Measurements from ENCODE around the gene ZNF697. TPM values are rescaled to one million over a fixed set of nuclear protein-coding genes. Genes with fewer than 3 reads are reported as not detected.

ZNF697 gene
- total RNA-seq, 1 donor from 2014 or later = 8.3 TPM

- Histone ChIP-seq H3K4me2 (no peak overlapping the region), H2AFZ (replicated peaks) (no peak overlapping the region), H4K20me1 (ENCODE audit: low read depth) (no peaks in the 10 kb centered on the region), H3F3A (ENCODE audit: low read depth) (no peaks in the 10 kb centered on the region), H3K27me3 (peaks cover 18% of the 10 kb centered on the region), H3K4me1 (peaks cover 8% of the 10 kb centered on the region), H3K9me3 (ENCODE audit: low read depth) (no peaks in the 10 kb centered on the region), H3K79me2 (ENCODE audit: low read depth) (no peaks in the 10 kb centered on the region), H3K27ac (no peak overlapping the region), H3K36me3 (no peaks in the 10 kb centered on the region), H3K9ac (no peak overlapping the region), H3K4me3 (no peak overlapping the region)
- Mint-ChIP-seq H3K4me1 (peaks cover 5% of the 10 kb centered on the region), H3K9me3 (no peaks in the 10 kb centered on the region), H3K27me3 (ENCODE audit: insufficient read depth, low read depth) (peaks cover 4% of the 10 kb centered on the region), H3K36me3 (no peaks in the 10 kb centered on the region), H3K27ac (no peak overlapping the region), H3K4me3 (no peak overlapping the region)
- DNase-seq (ENCODE audit: low spot score) = no peak
- no peak for TF ChIP-seq EZH2 (IDR thresholded peaks at IDR 0.05)
- TF ChIP-seq CTCF (IDR thresholded peaks at IDR 0.05) = no peak
- TF ChIP-seq EZH2phosphoT487 (IDR thresholded peaks at IDR 0.05) = no peak
Measured at GRCh38 chr1:119653839-119654170, 5.7 kb upstream of the ZNF697 start.

GRCh38 chr1:119653135-119653838 is 5.2 kb upstream of the ZNF697 start:
- Histone ChIP-seq H4K20me1 (ENCODE audit: low read depth) (no peaks in the 10 kb centered on the region), H3K9ac (no peak overlapping the region), H3K79me2 (ENCODE audit: low read depth) (no peaks in the 10 kb centered on the region), H3K36me3 (no peaks in the 10 kb centered on the region), H3K4me3 (no peak overlapping the region), H3K4me2 (no peak overlapping the region), H3K27me3 (peaks cover 21% of the 10 kb centered on the region), H2AFZ (replicated peaks) (no peak overlapping the region), H3F3A (ENCODE audit: low read depth) (no peaks in the 10 kb centered on the region), H3K9me3 (ENCODE audit: low read depth) (no peaks in the 10 kb centered on the region), H3K4me1 (peaks cover 8% of the 10 kb centered on the region), H3K27ac (no peak overlapping the region)
- H3K27me3 Mint-ChIP-seq (ENCODE audit: insufficient read depth, low read depth) = peaks cover 4% of the 10 kb centered on the region
- TF ChIP-seq EZH2 (IDR thresholded peaks at IDR 0.05) (no peak), EZH2phosphoT487 (IDR thresholded peaks at IDR 0.05) (no peak), CTCF (IDR thresholded peaks at IDR 0.05) (no peak)
- H3K4me3 Mint-ChIP-seq = no peak overlapping the region
- no peaks in the 10 kb centered on the region for H3K36me3 Mint-ChIP-seq
- peaks cover 7% of the 10 kb centered on the region for H3K4me1 Mint-ChIP-seq
- no peak overlapping the region for H3K27ac Mint-ChIP-seq
- DNase-seq (ENCODE audit: low spot score) = no peak
- H3K9me3 Mint-ChIP-seq = no peaks in the 10 kb centered on the region

- no peaks in the 10 kb centered on the region for H3K36me3 ChIP-seq
- no peak overlapping the region for H3K4me3 Mint-ChIP-seq
- peaks cover 21% of the 10 kb centered on the region for H3K27me3 ChIP-seq
- H3K4me1 ChIP-seq = peaks cover 8% of the 10 kb centered on the region
- peaks cover 4% of the 10 kb centered on the region for H3K27me3 Mint-ChIP-seq (ENCODE audit: insufficient read depth, low read depth)
- H3K27ac Mint-ChIP-seq = no peak overlapping the region
- H3K9me3 ChIP-seq (ENCODE audit: low read depth) = no peaks in the 10 kb centered on the region
- peaks cover 3% of the 10 kb centered on the region for H3F3A ChIP-seq (ENCODE audit: low read depth)
- peaks cover 7% of the 10 kb centered on the region for H3K4me1 Mint-ChIP-seq
- no peaks in the 10 kb centered on the region for H4K20me1 ChIP-seq (ENCODE audit: low read depth)
- H3K4me3 ChIP-seq = no peak overlapping the region
- H3K4me2 ChIP-seq = no peak overlapping the region
- H3K27ac ChIP-seq = no peak overlapping the region
- H2AFZ ChIP-seq (replicated peaks) = no peak overlapping the region
- H3K9ac ChIP-seq = no peak overlapping the region
- no peaks in the 10 kb centered on the region for H3K36me3 Mint-ChIP-seq
- TF ChIP-seq CTCF (IDR thresholded peaks at IDR 0.05) = no peak
- TF ChIP-seq EZH2phosphoT487 (IDR thresholded peaks at IDR 0.05) = no peak
- TF ChIP-seq EZH2 (IDR thresholded peaks at IDR 0.05) = no peak
- H3K9me3 Mint-ChIP-seq = no peaks in the 10 kb centered on the region
- DNase-seq (ENCODE audit: low spot score) = no peak
- H3K79me2 ChIP-seq (ENCODE audit: low read depth) = no peaks in the 10 kb centered on the region
Measured at GRCh38 chr1:119652587-119652986, 4.5 kb upstream of the ZNF697 start.

All from neural progenitor cell (in vitro differentiated cells).